Upper lobe of right lung (tissue), 1 donor: Measurements from ENCODE around the gene B3GAT3. TPM values are rescaled to one million over a fixed set of nuclear protein-coding genes. Genes with fewer than 3 reads are reported as not detected.
A peak's percentile ranks its signal among the peaks of the same experiment; 100 is the strongest.

Experiments used
- ATAC-seq: fragments of 200-7000 bp; cut with Tn5 transposase; one replicate; pipeline ENCODE4 v1.9.1; 2020; ENCODE audit warnings: mild to moderate bottlenecking, moderate library complexity
- DNase-seq: peaks from one replicate; pipeline ENCODE4 v3.0.0-alpha.2; 2020
- H3K27ac ChIP-seq: fragments of 200-600 bp; one replicate; pipeline ENCODE4 v1.8.0; 2022
- H3K27me3 ChIP-seq: fragments of 200-600 bp; one replicate; pipeline ENCODE4 v1.8.0; 2022; ENCODE audit warnings: mild to moderate bottlenecking
- H3K36me3 ChIP-seq: fragments of 200-600 bp; one replicate; pipeline ENCODE4 v1.8.0; 2022
- H3K4me1 ChIP-seq: fragments of 200-600 bp; one replicate; pipeline ENCODE4 v1.8.0; 2022
- H3K4me3 ChIP-seq: fragments of 200-600 bp; one replicate; pipeline ENCODE4 v1.8.0; 2022; ENCODE audit warnings: mild to moderate bottlenecking
- H3K9me3 ChIP-seq: fragments of 200-600 bp; one replicate; pipeline ENCODE4 v1.8.0; 2022
- CTCF ChIP-seq: fragments of 200-600 bp; IDR thresholded peaks from one replicate; pipeline ENCODE4 v1.8.0; 2022; ENCODE audit warnings: antibody characterized with exemption
- intact Hi-C: fragments of 100-400 bp; cut with DNase I; formaldehyde crosslinking; loops from one replicate; pipeline ENCODE4 v1.11.0; 2022
- total RNA-seq: library from RNA; stranded (reverse); fragmentation: NEBNext Ultra II Directional; extraction: Animal tissue kit (Norgen Biotek cat#: 25700); gene quantifications from one replicate; pipeline ENCODE4 v1.2.1, GENCODE V29; 2021
- donor health status: DM: no; HTN: yes; CAD: no; lungs with severe emphysema.

B3GAT3 gene
- total RNA-seq, 1 donor from 2014 or later: 40.1 TPM

GRCh38 chr11:62600367-62601121 is 21.2 kb downstream of the B3GAT3 start:
- intact Hi-C loops: no loop called here
- Histone ChIP-seq H3K4me3 (peak overlapping the region; percentile 100), H3K4me1 (peaks cover 25% of the 10 kb centered on the region), H3K27me3 (no peaks in the 10 kb centered on the region), H3K9me3 (no peaks in the 10 kb centered on the region), H3K27ac (peak overlapping the region; percentile 98), H3K36me3 (peaks cover 45% of the 10 kb centered on the region)
- no peak for TF ChIP-seq CTCF
- no peak for DNase-seq
- no peak for ATAC-seq

DNA sequence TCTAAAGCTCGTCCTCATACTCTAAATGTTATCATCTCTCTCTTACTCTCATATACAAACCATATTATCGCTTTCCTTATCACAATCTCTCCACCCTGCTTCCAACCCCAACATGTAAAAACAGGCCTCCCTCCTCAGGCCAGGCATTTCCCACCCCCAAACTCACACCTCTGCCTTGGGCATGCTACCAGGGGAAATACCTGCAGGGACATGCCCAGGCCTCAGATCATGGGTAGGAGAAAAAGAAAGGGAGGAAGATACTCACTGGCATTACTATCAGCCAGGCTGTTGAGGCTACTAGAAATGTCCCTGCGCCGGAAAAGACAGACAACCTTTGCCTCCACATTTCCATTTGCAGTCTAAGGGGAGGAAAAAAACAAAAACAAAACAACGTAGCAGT is 21.9 kb downstream of the B3GAT3 start:
- TF ChIP-seq CTCF: no peak
- no peak for DNase-seq
- Histone ChIP-seq H3K9me3 (no peaks in the 10 kb centered on the region), H3K27me3 (no peaks in the 10 kb centered on the region), H3K4me3 (peak overlapping the region; percentile 100), H3K36me3 (peaks cover 45% of the 10 kb centered on the region), H3K27ac (peak overlapping the region; percentile 98), H3K4me1 (peaks cover 25% of the 10 kb centered on the region)
- ATAC-seq: no peak
- intact Hi-C loops: no loop called here

DNA sequence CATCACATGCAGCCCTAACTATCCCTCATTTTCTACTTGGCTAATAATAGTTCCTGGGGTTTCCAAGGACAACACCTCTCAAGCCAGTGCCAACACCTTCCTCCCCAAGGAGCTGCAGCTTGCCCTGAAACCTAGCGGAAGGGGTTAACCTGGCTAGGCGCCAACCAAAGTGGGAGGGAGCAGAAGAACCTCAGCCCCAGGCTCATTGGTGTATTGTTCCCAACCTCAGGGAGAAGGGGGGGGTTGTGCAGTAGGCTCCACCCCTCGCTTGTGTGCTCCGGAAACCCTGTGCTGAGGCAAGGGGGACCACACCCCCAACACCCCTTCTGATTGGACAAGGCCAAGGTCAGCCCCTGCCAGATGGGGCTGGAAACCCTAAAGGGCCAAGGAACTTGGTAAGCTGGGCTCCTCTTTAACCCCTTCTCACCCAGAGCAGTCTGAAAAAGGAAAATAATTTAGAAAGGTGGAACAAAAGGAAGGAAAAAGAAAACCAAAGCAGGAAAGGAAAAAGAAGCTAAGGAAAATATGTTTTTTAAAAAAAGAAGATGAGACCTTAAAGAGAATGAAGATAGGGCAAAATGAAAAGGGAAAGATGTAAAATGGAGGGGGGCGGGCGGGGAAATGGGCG is 22.6 kb downstream of the B3GAT3 start:
- intact Hi-C loops: no loop called here
- peak; percentile 91 for DNase-seq
- Histone ChIP-seq H3K27ac (peak overlapping the region; percentile 98), H3K4me1 (peaks cover 25% of the 10 kb centered on the region), H3K36me3 (peaks cover 50% of the 10 kb centered on the region), H3K9me3 (no peaks in the 10 kb centered on the region), H3K4me3 (peak overlapping the region; percentile 100), H3K27me3 (no peaks in the 10 kb centered on the region)
- peak; percentile 78 for ATAC-seq
- TF ChIP-seq CTCF: no peak

GRCh38 chr11:62595124-62595523 is 26.7 kb downstream of the B3GAT3 start:
- intact Hi-C loops: no loop called here
- Histone ChIP-seq H3K27me3 (no peaks in the 10 kb centered on the region), H3K9me3 (no peaks in the 10 kb centered on the region), H3K4me1 (peaks cover 36% of the 10 kb centered on the region), H3K36me3 (peaks cover 53% of the 10 kb centered on the region), H3K4me3 (no peak overlapping the region), H3K27ac (no peak overlapping the region)
- ATAC-seq (no peak), DNase-seq (no peak)
- TF ChIP-seq CTCF: no peak

DNA sequence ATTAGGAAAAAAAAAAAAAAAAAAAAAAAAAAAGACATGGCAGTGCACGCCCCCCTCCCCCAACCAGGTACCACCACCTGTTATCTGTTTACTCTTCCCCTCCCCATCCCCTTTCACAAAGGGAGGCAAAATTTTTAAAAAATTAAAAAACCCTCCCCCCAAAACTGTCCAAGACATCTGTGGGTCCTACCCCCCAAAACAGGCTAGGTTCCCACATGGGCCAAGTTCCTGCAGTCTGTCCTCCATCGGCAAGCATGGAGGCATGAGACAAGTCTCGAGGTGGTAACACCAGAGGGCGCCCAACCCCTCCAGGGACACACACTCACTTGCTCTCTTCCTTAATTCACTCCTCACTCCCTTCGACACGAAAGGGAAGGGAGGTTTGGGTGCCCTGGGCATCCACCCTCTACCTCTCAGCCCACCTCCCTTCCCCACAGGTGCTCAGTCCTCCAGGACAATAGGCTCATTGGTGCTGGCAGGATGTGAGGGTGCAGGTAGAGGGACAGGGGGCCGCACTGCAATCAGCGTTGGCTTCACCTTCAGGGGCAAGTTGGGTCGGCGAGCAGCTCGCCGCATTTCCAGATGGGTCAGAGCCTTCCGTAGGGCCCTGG is 28.2 kb downstream of the B3GAT3 start:
- DNase-seq: peak; percentile 90
- peaks cover 57% of the 10 kb centered on the region for H3K36me3 ChIP-seq

More for the DNA sequence above, 28.2 kb downstream of the B3GAT3 start:
- Histone ChIP-seq H3K9me3 (no peaks in the 10 kb centered on the region), H3K27me3 (no peaks in the 10 kb centered on the region), H3K4me3 (no peak overlapping the region), H3K27ac (no peak overlapping the region), H3K4me1 (peaks cover 30% of the 10 kb centered on the region)
- ATAC-seq: peak; percentile 60
- intact Hi-C loops: no loop called here
- peak; percentile 60 for TF ChIP-seq CTCF
